Mesodermal cell (in vitro differentiated cells): ENCODE data around the gene PPY.
A peak's percentile ranks its signal among the peaks of the same experiment; 100 is the strongest.
"Not testable (repeated sequence)": the region's sequence is repeated elsewhere in the genome, so short reads cannot be mapped to it uniquely, and the experiment has no call there.

Experiments
- H3K27ac ChIP-seq: 2 replicates; pipeline ENCODE4 v1.7.0; 2013; ENCODE audit warnings: mild to moderate bottlenecking, low read depth, low read length, moderate library complexity; ENCODE audit not compliant: severe bottlenecking
- H3K36me3 ChIP-seq: 2 replicates; pipeline ENCODE4 v1.7.1; 2013; ENCODE audit warnings: mild to moderate bottlenecking, low read length, moderate library complexity; ENCODE audit not compliant: control insufficient read depth, insufficient read depth
- H3K4me1 ChIP-seq: one replicate; pipeline ENCODE4 v1.7.1; 2013; ENCODE audit warnings: mild to moderate bottlenecking, low read length; ENCODE audit not compliant: insufficient read depth, control insufficient read depth, poor library complexity, severe bottlenecking
- H3K4me3 ChIP-seq: 2 replicates; pipeline ENCODE4 v1.7.0; 2013; ENCODE audit warnings: low read length, control low read depth, mild to moderate bottlenecking; ENCODE audit not compliant: insufficient read depth, poor library complexity, severe bottlenecking; ENCODE audit errors: extremely low read depth
- H3K9me3 ChIP-seq: 2 replicates; pipeline ENCODE4 v1.7.1; 2013; ENCODE audit warnings: mild to moderate bottlenecking, low read length, moderate library complexity; ENCODE audit not compliant: control insufficient read depth
- WGBS, 2 experiments: methylation state at CpG; one replicate each; pipeline ENCODE4 v1.1.5; 2013; ENCODE audit warnings: missing lambda C conversion rate in 2 of 2; ENCODE audit not compliant: insufficient coverage in 2 of 2; 5-methylcytosine and 5-hydroxymethylcytosine counted together

Gene PPY

DNA sequence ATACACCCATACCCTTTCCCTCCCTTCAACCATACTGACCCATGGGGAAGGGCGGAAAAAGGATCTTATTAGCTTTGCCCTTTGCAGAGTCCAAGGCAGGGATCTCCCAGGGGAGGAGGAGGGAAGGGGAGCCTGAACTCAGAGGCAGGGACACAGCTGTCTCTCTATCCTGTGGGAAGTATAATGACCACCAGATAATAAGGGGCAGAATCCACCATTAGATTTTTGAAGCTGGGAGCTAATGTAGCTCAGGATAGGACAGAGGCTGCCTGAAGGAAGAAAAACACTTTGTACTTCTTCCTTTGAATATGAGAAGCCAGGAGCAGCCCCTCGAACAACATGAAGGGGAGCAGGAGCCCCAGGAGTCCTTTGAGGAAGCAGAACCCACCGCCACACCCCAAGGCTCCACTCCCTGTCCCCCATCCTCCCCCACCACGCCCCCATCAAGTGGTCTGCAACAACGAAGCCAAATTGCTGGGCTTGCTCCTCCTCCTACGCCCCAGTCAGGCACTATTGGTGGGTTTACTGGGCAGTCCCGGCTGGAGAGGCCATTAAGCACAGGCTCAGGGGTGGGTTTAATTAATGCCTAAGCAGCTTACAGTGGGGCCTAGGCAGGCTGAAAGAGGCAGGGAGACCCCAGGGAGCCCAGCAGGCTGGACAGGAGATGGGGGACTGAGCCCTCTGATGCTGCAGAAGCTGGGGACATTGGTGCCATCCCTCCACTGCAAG is 40.3 kb downstream of the PPY start:
- Histone ChIP-seq H3K4me3 (no peak overlapping the region), H3K4me1 (peaks cover 18% of the 10 kb centered on the region), H3K27ac (no peak overlapping the region), H3K36me3 (no peaks in the 10 kb centered on the region), H3K9me3 (no peaks in the 10 kb centered on the region)
- 44 to 87% methylated on average over 2 to 3 of the region's 7 CpGs for WGBS, 2 experiments

DNA sequence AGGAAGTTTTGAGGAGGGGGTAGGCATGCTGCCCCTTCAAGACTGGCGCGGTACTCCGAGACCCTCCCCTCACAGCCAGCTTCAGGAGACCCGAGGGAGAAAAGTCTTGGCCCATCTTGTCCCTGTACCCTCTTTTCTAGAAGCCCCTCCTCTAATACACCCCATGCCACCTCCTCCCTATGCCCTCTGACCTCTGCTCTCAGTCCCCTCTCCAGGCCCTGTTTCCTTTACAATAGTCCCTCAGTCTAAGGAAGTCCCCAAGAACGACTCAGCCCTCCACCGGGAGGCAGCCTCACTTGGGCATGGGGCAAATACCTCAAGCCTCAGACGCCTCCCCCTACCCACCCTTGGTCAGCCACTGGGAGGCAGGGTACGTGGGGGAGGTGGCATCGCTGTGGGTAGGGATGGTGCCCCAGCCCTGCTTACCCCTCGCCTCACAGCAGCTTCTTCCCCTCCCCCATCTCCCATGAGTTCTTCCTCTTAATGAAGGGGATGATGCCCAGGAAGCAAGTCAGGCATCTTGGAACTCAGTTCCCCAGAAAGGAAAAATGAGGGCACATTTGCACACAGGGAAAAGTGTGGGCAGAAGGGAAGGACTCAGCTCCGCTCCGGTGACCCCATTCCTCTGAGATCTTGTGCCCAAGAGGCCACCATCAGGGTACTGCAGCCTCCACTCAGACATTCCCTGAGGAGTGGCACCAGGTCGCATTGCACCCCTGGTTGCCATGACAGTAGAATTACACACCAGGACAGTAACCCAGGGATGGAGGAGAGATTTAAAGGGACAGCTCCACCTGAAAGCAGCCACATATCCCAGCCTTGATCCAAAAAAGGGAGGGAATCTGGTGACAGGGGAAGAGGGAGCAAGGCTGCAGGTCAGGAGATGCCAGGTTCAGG is 41.2 kb downstream of the PPY start:
- H3K4me3 ChIP-seq = peak overlapping the region; percentile 48
- H3K36me3 ChIP-seq = no peaks in the 10 kb centered on the region
- no peak overlapping the region for H3K27ac ChIP-seq
- no peaks in the 10 kb centered on the region for H3K9me3 ChIP-seq
- WGBS, 2 experiments = 8 to 22% methylated on average over 6 to 7 of the region's 13 CpGs
- peaks cover 14% of the 10 kb centered on the region for H3K4me1 ChIP-seq

GRCh38 chr17:43900183-43900857 is 42.0 kb downstream of the PPY start:
- Histone ChIP-seq H3K9me3 (no peaks in the 10 kb centered on the region), H3K4me3 (peak overlapping the region; percentile 48), H3K27ac (no peak overlapping the region), H3K36me3 (no peaks in the 10 kb centered on the region), H3K4me1 (peaks cover 9% of the 10 kb centered on the region)
- WGBS, 2 experiments = 0 to 7% methylated on average over 18 to 28 of the region's 31 CpGs

DNA sequence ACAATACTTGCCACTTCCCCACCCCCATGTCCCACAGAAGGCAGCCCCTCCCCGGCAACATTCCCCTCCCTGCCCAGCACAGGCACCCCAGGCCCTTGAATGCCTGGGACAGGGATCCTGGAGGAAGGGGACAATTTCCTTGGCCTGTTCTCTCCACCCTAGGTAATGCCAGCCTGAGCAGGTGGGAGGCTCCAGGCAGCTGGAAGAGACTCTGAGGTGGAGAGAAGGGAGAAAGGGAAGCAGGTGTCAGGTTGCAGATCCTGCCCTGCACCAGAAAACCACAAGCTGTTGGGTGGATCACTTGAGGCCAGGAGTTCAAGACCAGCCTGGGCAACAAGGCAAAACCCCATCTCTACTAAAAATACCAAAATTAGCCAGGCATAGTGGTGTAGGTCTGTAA is 43.8 kb downstream of the PPY start:
- H3K4me1 ChIP-seq = peaks cover 9% of the 10 kb centered on the region
- no peaks in the 10 kb centered on the region for H3K9me3 ChIP-seq
- H3K4me3 ChIP-seq = no peak overlapping the region
- no peak overlapping the region for H3K27ac ChIP-seq
- no CpG with 5 or more reads among the region's 1 CpG for WGBS, 2 experiments
- no peaks in the 10 kb centered on the region for H3K36me3 ChIP-seq

DNA sequence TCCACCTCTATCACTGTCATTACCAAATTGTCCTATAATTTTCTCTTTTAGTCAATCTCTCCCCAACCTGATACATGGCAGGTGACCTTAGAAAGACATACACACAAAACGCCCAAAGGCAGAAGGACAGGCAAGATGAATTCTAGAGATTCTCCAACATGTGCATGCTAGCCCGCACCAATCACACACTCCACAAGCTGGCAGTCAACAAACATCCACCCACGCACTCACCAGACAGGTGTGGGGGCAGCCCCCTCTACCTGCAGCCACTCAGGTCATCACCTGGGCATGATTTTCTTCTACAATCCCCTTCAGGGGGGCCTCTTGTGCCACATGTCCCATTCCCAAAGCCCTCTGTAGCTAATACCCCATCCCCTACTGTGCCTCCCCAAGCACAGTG is 44.4 kb downstream of the PPY start:
- no peaks in the 10 kb centered on the region for H3K9me3 ChIP-seq
- 83 to 100% methylated on average over 2 to 3 of the region's 3 CpGs for WGBS, 2 experiments

GRCh38 chr17:43894494-43894893 is 47.8 kb downstream of the PPY start:
- H3K36me3 ChIP-seq, H3K27ac ChIP-seq, H3K9me3 ChIP-seq, H3K4me3 ChIP-seq, H3K4me1 ChIP-seq: not testable (repeated sequence)
- WGBS, 2 experiments = 100% methylated on average over 2 of the region's 4 CpGs; no CpG with 5 or more reads in 1 of the 2 experiments

More for the DNA sequence above, 44.4 kb downstream of the PPY start:
- Histone ChIP-seq H3K27ac (no peak overlapping the region), H3K4me1 (peaks cover 9% of the 10 kb centered on the region), H3K36me3 (no peaks in the 10 kb centered on the region), H3K4me3 (no peak overlapping the region)

GRCh38 chr17:43892647-43892952 is 49.7 kb downstream of the PPY start:
- Histone ChIP-seq H3K27ac (no peak overlapping the region), H3K4me1 (no peaks in the 10 kb centered on the region), H3K36me3 (no peaks in the 10 kb centered on the region), H3K9me3 (no peaks in the 10 kb centered on the region), H3K4me3 (no peak overlapping the region)
- WGBS, 2 experiments = 17 to 29% methylated on average over 3 to 4 of the region's 4 CpGs

DNA sequence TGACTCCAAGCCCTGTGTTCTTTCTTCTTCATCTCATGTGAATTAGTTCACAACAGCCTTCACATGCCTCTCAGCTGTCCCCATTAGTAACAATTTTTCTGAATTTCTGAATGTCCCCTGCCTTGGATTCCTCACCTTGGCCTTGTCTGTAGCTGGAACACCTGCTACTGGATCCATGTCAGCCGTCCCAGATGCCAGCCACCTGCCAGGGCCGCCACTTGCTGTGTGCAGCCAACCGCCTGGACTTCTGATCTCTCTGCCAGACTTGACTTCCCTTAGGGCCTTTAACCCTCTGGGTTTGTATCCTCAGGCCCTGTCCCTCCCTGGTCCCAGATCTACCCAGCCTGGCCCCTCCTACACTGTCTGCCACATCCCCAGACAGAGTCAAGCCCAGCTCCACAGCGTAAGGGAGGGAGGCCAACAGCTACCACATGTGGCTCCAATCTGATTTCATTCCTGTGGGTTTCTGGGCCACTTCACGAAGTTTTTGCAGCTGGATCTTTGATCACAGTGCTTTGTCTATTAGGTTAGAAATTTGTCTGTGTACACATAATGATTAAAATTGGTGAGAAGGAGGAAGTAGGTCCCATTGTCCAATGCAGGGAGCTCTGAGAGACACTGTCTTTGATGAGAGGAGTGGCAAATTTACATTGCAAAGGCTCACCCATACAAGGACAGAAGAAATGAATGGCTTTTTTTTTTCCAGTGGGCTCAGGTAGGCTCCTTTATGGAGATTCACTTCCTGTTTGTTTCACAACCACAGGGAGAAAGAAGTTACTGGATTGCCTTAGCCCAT is 50.2 kb downstream of the PPY start:
- no peaks in the 10 kb centered on the region for H3K36me3 ChIP-seq
- H3K4me3 ChIP-seq = no peak overlapping the region
- no peaks in the 10 kb centered on the region for H3K9me3 ChIP-seq
- H3K27ac ChIP-seq = no peak overlapping the region
- 69 to 79% methylated on average over 3 to 4 of the region's 5 CpGs for WGBS, 2 experiments
- H3K4me1 ChIP-seq = no peaks in the 10 kb centered on the region
